ENCODE measurements around the gene NTF3.

The NTF3 gene

DNA sequence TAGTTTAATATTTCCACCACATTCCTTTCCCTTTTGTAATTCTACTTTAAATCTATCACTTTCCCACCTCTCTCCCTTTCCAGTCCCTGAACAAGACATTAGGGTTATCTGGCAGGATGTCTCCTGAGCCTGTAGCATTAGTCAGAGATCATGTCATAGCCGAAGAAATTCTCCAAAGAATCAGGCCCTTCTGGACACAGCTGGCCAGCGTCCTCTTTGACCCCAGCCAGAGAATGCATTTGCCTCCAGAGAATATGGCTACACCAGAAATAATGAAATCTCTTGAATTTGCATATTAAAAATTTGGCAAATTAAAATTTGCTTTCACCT, 56.7 kb downstream of the NTF3 start:
- TF ChIP-seq, protein P1, sequence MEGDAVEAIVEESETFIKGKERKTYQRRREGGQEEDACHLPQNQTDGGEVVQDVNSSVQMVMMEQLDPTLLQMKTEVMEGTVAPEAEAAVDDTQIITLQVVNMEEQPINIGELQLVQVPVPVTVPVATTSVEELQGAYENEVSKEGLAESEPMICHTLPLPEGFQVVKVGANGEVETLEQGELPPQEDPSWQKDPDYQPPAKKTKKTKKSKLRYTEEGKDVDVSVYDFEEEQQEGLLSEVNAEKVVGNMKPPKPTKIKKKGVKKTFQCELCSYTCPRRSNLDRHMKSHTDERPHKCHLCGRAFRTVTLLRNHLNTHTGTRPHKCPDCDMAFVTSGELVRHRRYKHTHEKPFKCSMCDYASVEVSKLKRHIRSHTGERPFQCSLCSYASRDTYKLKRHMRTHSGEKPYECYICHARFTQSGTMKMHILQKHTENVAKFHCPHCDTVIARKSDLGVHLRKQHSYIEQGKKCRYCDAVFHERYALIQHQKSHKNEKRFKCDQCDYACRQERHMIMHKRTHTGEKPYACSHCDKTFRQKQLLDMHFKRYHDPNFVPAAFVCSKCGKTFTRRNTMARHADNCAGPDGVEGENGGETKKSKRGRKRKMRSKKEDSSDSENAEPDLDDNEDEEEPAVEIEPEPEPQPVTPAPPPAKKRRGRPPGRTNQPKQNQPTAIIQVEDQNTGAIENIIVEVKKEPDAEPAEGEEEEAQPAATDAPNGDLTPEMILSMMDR (IDR thresholded peaks at IDR 0.05; ENCODE audit: extremely low read depth, insufficient read depth, missing control alignments), result no peak
- in situ Hi-C loops (cut with MboI; ENCODE audit: low pct_unique_long_range_greater_than_20kb, low sequenced_read_pairs, unreplicated experiment), result no loop called here
- DNase-seq (ENCODE audit: low spot score), result no peak

- in situ Hi-C loops (cut with MboI; ENCODE audit: low pct_unique_long_range_greater_than_20kb, low sequenced_read_pairs, unreplicated experiment), result no loop called here
- TF ChIP-seq, protein P1 (IDR thresholded peaks at IDR 0.05; ENCODE audit: extremely low read depth, insufficient read depth, missing control alignments), result no peak
Measured at GRCh38 chr12:5489017-5489416, 57.1 kb downstream of the NTF3 start.

DNA sequence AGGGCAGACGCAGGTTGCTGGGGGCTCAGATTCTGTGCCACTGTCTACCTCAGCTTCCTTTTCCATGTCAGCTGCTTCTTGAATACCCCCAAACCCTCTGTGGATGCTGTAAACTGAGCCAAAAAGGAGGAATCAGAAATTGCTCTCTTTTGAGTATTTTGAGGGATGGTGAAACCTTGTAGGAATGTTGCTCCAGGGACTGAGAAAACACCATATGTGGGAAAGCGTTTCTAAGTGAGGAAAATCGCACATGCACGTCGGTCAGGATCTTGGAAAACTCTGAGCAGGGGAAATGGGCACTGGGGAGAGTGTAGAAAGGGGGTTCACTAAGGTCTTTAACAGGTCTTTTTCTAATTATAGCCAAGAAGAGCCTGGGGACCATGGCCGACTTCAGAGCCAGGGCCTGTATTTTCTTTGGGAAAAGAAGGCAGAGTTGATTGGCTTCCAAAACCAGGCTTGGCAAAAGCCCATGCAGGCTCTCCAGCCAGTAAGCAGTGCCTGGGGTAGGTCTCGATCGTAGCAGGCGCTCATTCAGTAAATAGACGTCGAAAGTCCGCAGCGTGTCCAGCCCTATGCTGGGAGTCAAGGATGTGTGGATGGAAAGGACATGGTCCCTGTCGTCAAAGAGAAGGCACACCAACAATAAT, 58.0 kb downstream of the NTF3 start:
- no peak for DNase-seq (ENCODE audit: low spot score)
- in situ Hi-C loops (cut with MboI; ENCODE audit: low pct_unique_long_range_greater_than_20kb, low sequenced_read_pairs, unreplicated experiment), result no loop called here
- TF ChIP-seq, protein P1 (IDR thresholded peaks at IDR 0.05; ENCODE audit: extremely low read depth, insufficient read depth, missing control alignments), result no peak

More at GRCh38 chr12:5489017-5489416, 57.1 kb downstream of the NTF3 start:
- no peak for DNase-seq (ENCODE audit: low spot score)

DNA sequence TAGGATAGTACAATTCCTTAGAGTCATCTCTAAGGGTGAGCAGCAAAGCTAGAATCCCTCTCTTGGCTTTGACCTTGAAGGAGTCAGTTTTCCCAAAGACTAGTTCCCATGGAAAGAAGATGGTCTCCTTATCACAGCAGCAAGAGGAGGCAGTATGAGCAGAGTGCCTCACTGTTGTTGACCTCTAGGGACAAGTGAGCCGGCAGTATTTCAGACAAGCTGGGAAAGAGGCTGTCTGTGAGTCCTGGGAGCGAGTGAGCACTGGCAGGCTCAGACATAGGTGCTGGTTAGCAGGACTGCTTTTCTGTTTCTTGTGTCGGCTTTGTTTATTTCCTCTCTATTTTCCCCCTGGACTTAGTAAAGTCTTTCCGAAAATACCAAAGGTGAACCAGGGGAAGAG, 60.7 kb downstream of the NTF3 start:
- in situ Hi-C loops (cut with MboI; ENCODE audit: low pct_unique_long_range_greater_than_20kb, low sequenced_read_pairs, unreplicated experiment), result no loop called here
- TF ChIP-seq, protein P1 (IDR thresholded peaks at IDR 0.05; ENCODE audit: extremely low read depth, insufficient read depth, missing control alignments), result no peak
- DNase-seq (ENCODE audit: low spot score), result no peak

GRCh38 chr12:5493018-5493417, 61.1 kb downstream of the NTF3 start:
- in situ Hi-C loops (cut with MboI; ENCODE audit: low pct_unique_long_range_greater_than_20kb, low sequenced_read_pairs, unreplicated experiment), result no loop called here
- TF ChIP-seq, protein P1 (IDR thresholded peaks at IDR 0.05; ENCODE audit: extremely low read depth, insufficient read depth, missing control alignments), result no peak
- no peak for DNase-seq (ENCODE audit: low spot score)

DNA sequence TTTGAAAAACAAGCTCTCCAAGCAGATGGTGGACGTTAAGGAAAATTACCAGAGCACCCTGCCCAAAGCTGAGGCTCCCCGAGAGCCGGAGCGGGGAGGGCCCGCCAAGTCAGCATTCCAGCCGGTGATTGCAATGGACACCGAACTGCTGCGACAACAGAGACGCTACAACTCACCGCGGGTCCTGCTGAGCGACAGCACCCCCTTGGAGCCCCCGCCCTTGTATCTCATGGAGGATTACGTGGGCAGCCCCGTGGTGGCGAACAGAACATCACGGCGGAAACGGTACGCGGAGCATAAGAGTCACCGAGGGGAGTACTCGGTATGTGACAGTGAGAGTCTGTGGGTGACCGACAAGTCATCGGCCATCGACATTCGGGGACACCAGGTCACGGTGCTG, 62.4 kb downstream of the NTF3 start:
- no peak for DNase-seq (ENCODE audit: low spot score)
- TF ChIP-seq, protein P1 (IDR thresholded peaks at IDR 0.05; ENCODE audit: extremely low read depth, insufficient read depth, missing control alignments), result no peak
- in situ Hi-C loops (cut with MboI; ENCODE audit: low pct_unique_long_range_greater_than_20kb, low sequenced_read_pairs, unreplicated experiment), result no loop called here
